IPS DF 6.9 (cell line): ENCODE data around the gene BRAT1.

Experiments
- DNase-seq: peaks from one replicate; pipeline ENCODE4 v3.0.0-alpha.2; 2013; ENCODE audit warnings: low read depth, low spot score
- H3K27ac ChIP-seq: one replicate; pipeline ENCODE4 v1.5.1; 2013; ENCODE audit warnings: low read length, control low read depth
- H3K27me3 ChIP-seq: 2 replicates; pipeline ENCODE4 v1.6.1; 2013; ENCODE audit warnings: mild to moderate bottlenecking, low read length; ENCODE audit not compliant: control insufficient read depth, insufficient read depth
- H3K36me3 ChIP-seq: 2 replicates; pipeline ENCODE4 v1.6.1; 2013; ENCODE audit warnings: low read length; ENCODE audit not compliant: control insufficient read depth, insufficient read depth
- H3K4me1 ChIP-seq: 2 replicates; pipeline ENCODE4 v1.6.1; 2013; ENCODE audit warnings: low read length; ENCODE audit not compliant: control insufficient read depth, insufficient read depth
- H3K4me3 ChIP-seq: 2 replicates; pipeline ENCODE4 v1.5.1; 2013; ENCODE audit warnings: mild to moderate bottlenecking, low read length
- H3K9me3 ChIP-seq: 2 replicates; pipeline ENCODE4 v1.6.1; 2013; ENCODE audit warnings: low read length, inconsistent platforms; ENCODE audit not compliant: control insufficient read depth, insufficient read depth
- whole genome bisulfite sequencing: extraction: QIAGEN DNeasy Blood & Tissue Kit; methylation state at CpG from one replicate; pipeline ENCODE4 v1.1.7; 2013; ENCODE audit warnings: mixed read lengths, missing lambda C conversion rate; ENCODE audit not compliant: insufficient read length, insufficient coverage; 5-methylcytosine and 5-hydroxymethylcytosine counted together

Gene BRAT1

DNA sequence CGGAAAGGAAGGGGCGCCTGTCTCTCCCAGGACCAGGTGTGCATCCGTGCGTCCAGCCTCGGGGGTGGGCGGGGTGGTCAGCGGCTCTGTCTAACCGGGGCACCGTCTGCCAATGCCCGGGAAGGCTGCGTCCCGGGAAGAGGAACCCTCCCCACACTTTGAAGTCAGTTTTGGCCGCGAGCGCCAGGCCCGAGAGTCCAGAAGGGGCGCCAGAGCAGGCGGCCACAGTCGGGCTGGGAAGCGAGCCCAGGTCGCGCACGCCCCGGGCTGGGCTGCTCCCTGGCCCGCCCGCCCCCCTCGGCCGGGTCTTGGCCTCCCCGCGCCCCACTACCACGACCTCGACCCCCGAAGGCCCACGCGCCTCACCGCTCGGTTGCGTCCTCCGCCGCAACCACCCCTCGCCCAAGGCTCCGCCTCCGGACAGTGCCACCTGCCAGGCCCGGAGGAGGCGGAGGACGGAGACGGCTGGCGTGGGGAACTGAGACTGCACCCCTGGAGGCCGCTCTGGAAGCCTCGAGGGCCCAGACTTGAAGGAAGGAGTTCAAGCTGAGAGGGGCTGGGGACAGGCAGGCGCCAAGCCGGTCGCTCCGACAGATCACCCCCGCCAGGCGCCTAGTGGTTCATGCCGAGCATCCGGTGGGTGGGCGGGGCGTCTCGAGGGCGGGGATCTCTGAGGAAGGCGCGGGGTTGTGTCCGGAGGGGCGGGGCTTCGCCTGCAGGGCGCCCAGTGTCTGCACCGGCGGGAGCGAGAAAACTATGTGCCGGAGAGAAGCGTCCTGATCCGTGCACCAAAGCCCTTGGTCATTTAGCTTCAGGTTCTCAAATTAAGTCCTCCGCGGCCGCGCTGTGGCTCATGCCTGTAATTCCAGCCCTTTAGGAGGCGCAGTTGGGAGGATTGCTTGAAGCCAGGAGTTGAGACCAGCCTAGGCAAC lies at the start of gene BRAT1:
TSS of gene BRAT1 (minus strand) at position 404 of the 932 bp plus-strand sequence. CDS start 1,093 bp downstream, outside the sequence.
- Histone ChIP-seq H3K4me3 (peak within 1 kb of the TSS; percentile 96), H3K36me3 (no peaks in the 10 kb centered on the region; the same call in 1 of the 2 replicates), H3K27me3 (no peaks in the 10 kb centered on the region), H3K4me1 (peaks cover 2% of the 10 kb centered on the region; the same call in 1 of the 2 replicates), H3K27ac (no peak within 1 kb of the TSS), H3K9me3 (no peaks in the 10 kb centered on the region)
- no CpG with 5 or more reads among the region's 79 CpGs for WGBS
- DNase-seq = peak; percentile 89

DNA sequence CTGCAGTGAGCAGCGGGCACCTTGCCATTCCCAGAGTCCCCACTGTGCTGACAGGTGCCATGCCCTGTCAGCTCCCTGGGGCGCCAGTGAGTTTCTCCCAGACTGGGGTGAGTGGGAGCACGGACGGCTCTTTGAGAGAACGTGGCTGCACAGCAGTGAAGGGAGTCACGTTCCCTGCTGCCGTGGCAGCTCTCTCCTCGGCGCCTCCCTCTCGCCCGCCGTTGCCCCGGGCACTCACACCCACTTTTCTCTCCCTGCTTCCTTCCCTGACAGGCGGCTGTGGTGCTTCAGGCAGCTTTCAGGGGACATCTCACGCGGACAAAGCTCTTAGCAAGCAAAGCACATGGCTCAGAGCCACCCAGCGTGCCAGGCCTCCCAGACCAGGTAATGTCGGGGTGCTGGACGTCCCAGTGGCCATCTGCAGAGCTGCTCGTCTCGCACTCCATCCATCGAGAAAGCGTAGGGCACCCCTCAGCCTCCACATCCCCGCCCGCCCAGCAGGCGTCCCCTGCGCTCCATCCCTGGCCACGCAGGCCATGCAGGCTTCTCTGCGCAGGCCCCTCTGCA lies 49.4 kb upstream of the BRAT1 start:
- no CpG with 5 or more reads among the region's 29 CpGs for WGBS
- no peaks in the 10 kb centered on the region; the same call in 1 of the 2 replicates for H3K4me1 ChIP-seq
- H3K27ac ChIP-seq = no peak overlapping the region
- H3K27me3 ChIP-seq = no peaks in the 10 kb centered on the region
- no peaks in the 10 kb centered on the region for H3K9me3 ChIP-seq
- no peak for DNase-seq
- no peaks in the 10 kb centered on the region; the same call in 1 of the 2 replicates for H3K36me3 ChIP-seq
- no peak overlapping the region for H3K4me3 ChIP-seq

DNA sequence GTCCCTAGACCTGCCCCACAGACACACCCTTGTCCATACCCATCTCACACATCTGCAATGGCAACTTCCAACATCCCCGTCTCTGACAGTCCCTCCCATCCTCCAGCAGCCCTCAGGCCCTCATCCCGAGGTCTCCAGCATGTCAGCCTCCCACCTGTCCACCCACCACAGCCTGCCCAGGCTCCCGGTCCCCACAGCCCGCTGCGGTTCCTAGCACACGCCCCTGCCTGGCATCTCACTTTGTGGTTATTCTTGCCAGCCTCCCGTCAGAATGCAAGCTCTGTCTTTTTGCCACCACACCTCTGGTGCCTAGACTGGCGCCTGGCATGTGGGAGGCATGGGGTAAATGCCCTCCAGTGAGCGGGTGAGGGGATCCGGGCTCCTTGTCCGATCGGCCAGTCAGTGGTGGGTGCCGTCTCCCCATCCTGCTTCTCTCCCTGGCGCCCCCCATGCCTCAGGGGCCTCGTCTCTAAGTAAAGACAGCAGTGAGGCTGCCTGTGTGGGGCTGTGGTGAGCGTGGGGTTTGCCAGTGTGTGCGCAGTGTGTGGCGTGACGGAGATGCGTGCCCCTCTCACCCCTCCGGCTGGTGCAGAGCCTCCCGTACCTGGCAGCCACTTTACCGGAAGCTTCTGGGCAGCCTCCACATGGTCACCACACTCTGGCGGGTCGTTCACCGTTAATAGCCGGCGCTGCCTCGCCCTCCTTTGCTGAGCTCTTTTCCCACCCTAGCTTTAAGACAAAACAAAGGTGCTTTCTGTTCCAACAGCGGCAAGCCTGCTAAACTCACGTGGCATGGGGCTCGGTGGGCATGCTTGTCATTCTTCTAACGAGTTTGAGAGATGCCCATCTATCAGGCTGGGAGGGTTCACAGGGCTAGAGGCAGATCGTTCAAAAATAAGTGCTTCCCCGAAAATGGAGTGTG lies 48.0 kb upstream of the BRAT1 start:
- H3K36me3 ChIP-seq = no peaks in the 10 kb centered on the region; the same call in 1 of the 2 replicates

DNA sequence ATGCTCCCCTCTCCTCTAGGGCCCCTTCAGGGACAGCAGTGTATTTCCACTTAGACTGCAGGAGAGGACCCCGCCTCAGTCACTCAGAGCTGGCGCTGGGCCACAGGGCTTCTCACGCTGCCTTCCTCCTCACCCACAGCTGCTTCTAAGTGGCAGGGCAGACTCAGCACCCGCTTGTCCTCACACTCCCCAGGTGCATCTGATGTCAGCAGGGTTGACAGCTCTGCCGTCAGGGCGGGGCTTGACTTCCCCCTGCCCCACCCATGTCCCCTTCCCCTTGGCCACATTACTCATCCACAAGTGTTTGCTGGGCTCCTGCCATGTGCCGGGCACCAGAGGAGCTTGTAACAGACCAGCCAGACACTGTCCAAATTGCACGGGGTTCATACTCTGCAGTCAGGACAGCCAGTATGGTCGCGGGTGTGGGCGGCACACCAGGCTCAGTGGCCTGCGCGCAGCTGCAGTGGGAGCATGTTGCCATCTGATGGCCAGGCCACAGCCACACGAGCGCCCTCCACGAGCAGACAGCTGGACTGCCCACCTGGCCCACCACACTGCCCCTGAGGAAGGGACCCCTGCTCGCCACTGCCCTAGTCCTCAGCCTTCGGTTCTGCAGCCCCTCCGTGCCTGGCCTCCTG lies 47.2 kb upstream of the BRAT1 start:
- no CpG with 5 or more reads among the region's 19 CpGs for whole genome bisulfite sequencing
- H3K4me1 ChIP-seq = no peaks in the 10 kb centered on the region; the same call in 1 of the 2 replicates
- no peaks in the 10 kb centered on the region; the same call in 1 of the 2 replicates for H3K36me3 ChIP-seq
- H3K9me3 ChIP-seq = no peaks in the 10 kb centered on the region
- no peak for DNase-seq
- H3K4me3 ChIP-seq = no peak overlapping the region
- no peak overlapping the region for H3K27ac ChIP-seq
- no peaks in the 10 kb centered on the region for H3K27me3 ChIP-seq

More for the DNA sequence above, 48.0 kb upstream of the BRAT1 start:
- Histone ChIP-seq H3K4me1 (no peaks in the 10 kb centered on the region; the same call in 1 of the 2 replicates), H3K9me3 (no peaks in the 10 kb centered on the region), H3K4me3 (no peak overlapping the region), H3K27ac (no peak overlapping the region), H3K27me3 (no peaks in the 10 kb centered on the region)
- WGBS = no CpG with 5 or more reads among the region's 35 CpGs
- no peak for DNase-seq

DNA sequence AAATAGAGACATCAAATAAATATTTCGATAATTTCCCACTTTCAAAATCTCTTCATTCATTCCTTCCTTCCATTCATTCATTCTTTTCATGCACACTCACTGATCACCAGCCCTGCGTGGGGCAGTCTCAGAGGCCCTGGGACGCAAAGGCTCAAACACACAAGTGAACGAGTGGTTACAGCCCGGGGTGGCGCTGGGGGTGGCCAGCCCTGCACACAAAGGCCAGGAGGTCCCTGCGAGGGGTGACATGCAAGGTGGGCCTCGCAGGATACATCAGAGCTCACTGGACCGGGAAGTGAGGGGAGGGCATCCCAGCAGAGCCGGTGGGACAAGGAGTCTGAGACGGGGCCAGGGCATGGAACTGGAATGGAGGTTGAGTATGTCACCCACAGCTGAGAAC lies 46.6 kb upstream of the BRAT1 start:
- H3K4me3 ChIP-seq = no peak overlapping the region
- H3K36me3 ChIP-seq = no peaks in the 10 kb centered on the region; the same call in 1 of the 2 replicates
- H3K27ac ChIP-seq = no peak overlapping the region
- DNase-seq = no peak
- WGBS = 100% methylated on average over 1 of the region's 11 CpGs
- H3K4me1 ChIP-seq = no peaks in the 10 kb centered on the region; the same call in 1 of the 2 replicates
- H3K9me3 ChIP-seq = no peaks in the 10 kb centered on the region
- no peaks in the 10 kb centered on the region for H3K27me3 ChIP-seq

DNA sequence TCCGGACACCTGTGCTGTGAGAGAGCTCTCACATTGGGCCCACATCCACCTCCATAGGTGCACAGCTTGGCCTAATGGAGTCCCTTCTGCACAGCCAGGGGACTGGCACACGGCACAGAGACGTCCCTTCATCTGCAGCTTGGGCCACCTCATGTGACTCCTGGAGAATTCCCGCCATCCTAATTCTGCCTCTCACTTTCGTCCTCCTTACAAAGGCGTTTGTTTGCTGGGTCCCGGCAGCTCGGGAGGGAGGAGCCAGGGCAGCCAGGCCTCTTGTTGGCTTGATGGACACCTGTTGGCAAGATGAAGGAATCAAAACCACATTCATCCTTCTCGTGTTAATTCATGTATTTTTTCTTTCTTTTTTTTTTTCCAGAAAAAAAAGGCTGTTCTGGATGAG lies 45.7 kb upstream of the BRAT1 start:
- no peak overlapping the region for H3K27ac ChIP-seq
- H3K4me1 ChIP-seq = no peaks in the 10 kb centered on the region; the same call in 1 of the 2 replicates
- H3K4me3 ChIP-seq = no peak overlapping the region
- H3K36me3 ChIP-seq = no peaks in the 10 kb centered on the region; the same call in 1 of the 2 replicates
- no peaks in the 10 kb centered on the region for H3K27me3 ChIP-seq
- DNase-seq = no peak
- no CpG with 5 or more reads among the region's 9 CpGs for WGBS
- H3K9me3 ChIP-seq = no peaks in the 10 kb centered on the region

DNA sequence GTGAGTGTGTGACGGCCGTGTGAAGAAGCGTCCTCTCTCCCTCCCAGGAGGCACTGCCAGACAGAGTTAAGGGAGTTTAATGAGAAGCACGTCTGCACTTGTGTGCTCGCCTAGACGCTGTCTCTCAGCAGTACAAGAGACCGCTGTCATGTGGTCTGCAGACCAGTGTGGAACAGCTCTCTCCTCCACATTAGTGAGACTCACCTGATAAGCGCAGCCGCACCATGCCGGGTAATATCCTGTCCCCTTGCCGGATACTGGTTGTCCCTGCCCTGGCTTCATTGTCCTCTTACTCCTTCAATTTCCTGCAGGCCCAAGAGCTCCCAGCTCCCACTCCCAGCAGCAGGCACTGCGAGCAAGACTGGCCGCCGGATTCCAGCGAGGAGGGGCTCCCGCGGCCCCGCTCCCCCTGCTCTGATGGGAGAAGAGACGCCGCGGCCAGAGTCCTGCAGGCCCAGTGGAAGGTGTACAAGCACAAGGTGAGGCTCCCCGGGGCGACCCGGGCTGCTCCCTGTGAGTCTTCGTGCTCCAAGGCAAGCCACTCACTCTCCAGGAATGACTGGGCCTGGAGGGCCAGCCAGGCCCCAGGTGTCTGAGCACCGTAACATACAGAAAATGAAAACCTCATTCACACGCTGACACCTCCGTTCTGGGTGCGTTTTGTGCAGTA lies 43.0 kb upstream of the BRAT1 start:
- no peaks in the 10 kb centered on the region for H3K9me3 ChIP-seq
- DNase-seq = no peak
- H3K27me3 ChIP-seq = no peaks in the 10 kb centered on the region
- H3K4me1 ChIP-seq = no peaks in the 10 kb centered on the region
- no peak overlapping the region for H3K4me3 ChIP-seq
- no peaks in the 10 kb centered on the region; the same call in 1 of the 2 replicates for H3K36me3 ChIP-seq
- WGBS = no CpG with 5 or more reads among the region's 29 CpGs
- H3K27ac ChIP-seq = no peak overlapping the region

DNA sequence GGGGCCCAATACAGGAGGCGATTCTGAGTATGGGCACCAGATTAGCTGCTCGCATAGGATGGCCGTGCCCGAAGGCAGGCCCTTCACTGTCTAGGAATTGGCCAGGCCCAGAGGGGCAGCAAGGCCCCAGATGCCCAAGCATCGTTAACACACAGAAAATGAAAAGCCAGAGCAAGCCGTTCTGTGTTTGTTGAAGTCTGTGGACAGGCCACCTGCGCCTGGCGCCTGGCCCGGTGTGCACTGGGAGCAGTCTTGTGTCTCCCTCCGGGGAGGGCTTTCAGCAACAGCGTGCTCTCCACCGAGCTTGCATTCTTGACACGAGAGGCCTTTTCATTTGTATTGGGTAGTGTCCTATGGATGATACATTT lies 41.9 kb upstream of the BRAT1 start:
- DNase-seq = no peak
- no peak overlapping the region for H3K4me3 ChIP-seq
- no peaks in the 10 kb centered on the region for H3K36me3 ChIP-seq
- H3K27ac ChIP-seq = no peak overlapping the region
- H3K9me3 ChIP-seq = no peaks in the 10 kb centered on the region
- WGBS = no CpG with 5 or more reads among the region's 13 CpGs
- H3K27me3 ChIP-seq = no peaks in the 10 kb centered on the region
- H3K4me1 ChIP-seq = no peaks in the 10 kb centered on the region

DNA sequence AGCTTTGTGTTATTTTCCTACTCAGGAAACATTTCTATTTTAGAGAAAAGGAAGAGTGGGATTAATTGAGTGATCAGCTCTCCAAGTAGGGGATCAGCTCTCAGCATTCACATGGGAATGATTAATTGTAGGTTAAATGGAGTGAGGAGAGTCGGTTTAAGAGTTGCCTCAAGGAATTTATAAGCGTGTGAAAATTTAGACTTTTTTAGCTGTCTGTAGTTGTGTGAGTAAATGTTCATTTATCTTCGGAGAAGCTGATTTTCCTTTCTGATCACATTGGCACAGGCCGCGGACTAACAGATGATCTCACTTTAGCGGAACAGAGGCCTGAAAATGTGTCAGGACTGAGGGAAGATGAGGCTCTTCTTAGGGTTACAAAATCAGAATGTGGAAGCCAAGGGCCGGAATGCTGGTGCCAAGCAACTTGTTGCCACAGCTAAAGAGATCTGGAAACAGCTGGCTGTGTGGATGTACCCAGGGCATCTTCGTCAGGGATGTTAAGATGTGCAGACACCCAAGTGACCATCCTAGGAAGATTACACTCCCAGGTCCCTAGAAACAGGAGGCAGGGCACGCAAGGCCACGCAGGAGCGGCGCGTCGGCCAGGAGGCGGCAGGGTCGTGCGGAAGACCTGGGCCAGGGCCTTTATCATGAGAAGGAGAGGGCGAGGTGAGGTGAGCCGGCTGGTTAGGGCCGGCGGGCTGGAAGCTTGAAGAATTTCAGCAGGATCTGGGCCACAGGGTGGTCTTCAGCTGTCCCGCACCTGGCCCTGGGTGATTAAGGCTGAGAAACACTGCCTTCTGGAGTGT lies 41.3 kb upstream of the BRAT1 start:
- no peak overlapping the region for H3K27ac ChIP-seq

More for the DNA sequence above, 41.3 kb upstream of the BRAT1 start:
- Histone ChIP-seq H3K27me3 (no peaks in the 10 kb centered on the region), H3K4me3 (no peak overlapping the region), H3K9me3 (no peaks in the 10 kb centered on the region), H3K36me3 (no peaks in the 10 kb centered on the region), H3K4me1 (no peaks in the 10 kb centered on the region)
- 100% methylated on average over 2 of the region's 22 CpGs for WGBS
- DNase-seq = no peak
